IMR-90 (cell line): ENCODE measurements around the gene PLCB2. TPM values are rescaled to one million over a fixed set of nuclear protein-coding genes. Genes with fewer than 3 reads are reported as not detected.

Experiments
- polyA plus RNA-seq, 3 experiments: library from polyadenylated mRNA; depleted of rRNA; stranded (reverse); fragments of >200 nt; gene quantifications; 2 replicates each; pipeline ENCODE4 v1.2.3, GENCODE V29; 2012; ENCODE audit warnings: low replicate concordance in 1 of 3
- total RNA-seq: library from RNA; depleted of rRNA; stranded (reverse); fragments of >200 nt; gene quantifications from 2 replicates; pipeline ENCODE4 v1.2.3, GENCODE V29; 2012
- TF ChIP-seq, protein P1 (sequence below): conservative IDR thresholded peaks from 2 replicates; pipeline ENCODE4 v1.5.1; 2012; ENCODE audit warnings: mild to moderate bottlenecking, low read depth, low read length, improper control_type of control experiment

The PLCB2 gene
- total and polyA plus RNA-seq, 2 of the 4 experiments (the other 2 are of a cell fraction), result 0.18 to 1.4 TPM

DNA sequence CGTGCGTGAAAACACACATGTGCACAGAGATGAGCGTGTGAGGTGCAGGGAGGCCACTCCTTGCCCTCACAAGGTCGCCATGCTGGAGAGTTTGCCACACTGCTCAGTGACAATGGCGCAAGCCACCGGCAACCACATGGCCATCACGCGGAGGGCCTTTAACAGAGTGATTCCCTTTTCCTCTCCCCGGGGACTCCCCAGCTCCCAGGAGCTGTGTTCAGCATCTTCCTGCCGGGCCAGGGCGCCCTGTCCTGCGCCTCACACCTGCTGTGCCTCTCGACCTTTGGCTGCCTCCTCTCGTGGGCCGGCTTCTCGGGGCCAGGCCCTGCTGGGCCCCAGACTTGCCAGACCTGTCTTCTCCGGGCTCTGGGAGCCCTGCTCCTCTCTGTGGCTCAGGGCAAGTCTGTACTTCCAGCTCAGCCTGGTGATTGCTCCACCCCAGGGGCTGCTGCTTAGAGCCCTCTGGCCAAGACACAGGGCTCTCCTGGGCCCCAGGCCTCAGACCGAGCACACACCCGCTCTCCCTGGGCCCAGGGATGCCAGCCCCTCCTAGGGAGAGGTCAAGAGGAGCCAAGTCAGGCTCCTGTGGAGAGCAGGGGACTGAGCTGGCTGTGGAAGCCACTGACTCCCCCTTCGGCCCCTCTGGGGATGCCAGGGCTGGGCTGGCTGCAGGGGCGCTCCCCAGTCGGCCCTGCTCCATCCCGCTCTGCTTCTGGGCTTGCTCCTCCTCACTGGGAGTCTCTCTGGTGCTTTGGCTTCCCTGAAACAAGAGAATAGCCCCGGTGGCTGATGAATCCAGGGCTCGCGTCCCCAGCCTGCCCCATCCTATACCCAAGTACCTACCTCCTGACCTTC, 27.4 kb upstream of the PLCB2 start (continued):
- TF ChIP-seq, protein P1, sequence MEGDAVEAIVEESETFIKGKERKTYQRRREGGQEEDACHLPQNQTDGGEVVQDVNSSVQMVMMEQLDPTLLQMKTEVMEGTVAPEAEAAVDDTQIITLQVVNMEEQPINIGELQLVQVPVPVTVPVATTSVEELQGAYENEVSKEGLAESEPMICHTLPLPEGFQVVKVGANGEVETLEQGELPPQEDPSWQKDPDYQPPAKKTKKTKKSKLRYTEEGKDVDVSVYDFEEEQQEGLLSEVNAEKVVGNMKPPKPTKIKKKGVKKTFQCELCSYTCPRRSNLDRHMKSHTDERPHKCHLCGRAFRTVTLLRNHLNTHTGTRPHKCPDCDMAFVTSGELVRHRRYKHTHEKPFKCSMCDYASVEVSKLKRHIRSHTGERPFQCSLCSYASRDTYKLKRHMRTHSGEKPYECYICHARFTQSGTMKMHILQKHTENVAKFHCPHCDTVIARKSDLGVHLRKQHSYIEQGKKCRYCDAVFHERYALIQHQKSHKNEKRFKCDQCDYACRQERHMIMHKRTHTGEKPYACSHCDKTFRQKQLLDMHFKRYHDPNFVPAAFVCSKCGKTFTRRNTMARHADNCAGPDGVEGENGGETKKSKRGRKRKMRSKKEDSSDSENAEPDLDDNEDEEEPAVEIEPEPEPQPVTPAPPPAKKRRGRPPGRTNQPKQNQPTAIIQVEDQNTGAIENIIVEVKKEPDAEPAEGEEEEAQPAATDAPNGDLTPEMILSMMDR, result no peak
